Mesothelial cell of epicardium (in vitro differentiated cells): ENCODE measurements around the gene SLC22A15. TPM values are rescaled to one million over a fixed set of nuclear protein-coding genes. Genes with fewer than 3 reads are reported as not detected.
"Not testable (repeated sequence)": the region's sequence is repeated elsewhere in the genome, so short reads cannot be mapped to it uniquely, and the experiment has no call there.

Source experiments
- DNase-seq, 2 experiments: peaks; one replicate each; pipeline ENCODE4 v3.0.0; 2021; ENCODE audit warnings: low spot score in 2 of 2; ENCODE audit not compliant: unreplicated experiment in 2 of 2
- H3K27ac Mint-ChIP-seq: 2 replicates; pipeline ENCODE4 v1.8.0; 2021; ENCODE audit warnings: mixed read lengths
- H3K27me3 Mint-ChIP-seq: 2 replicates; pipeline ENCODE4 v1.8.0; 2021; ENCODE audit warnings: low read depth, mixed read lengths
- H3K36me3 Mint-ChIP-seq: 2 replicates; pipeline ENCODE4 v1.8.0; 2021; ENCODE audit warnings: mixed read lengths
- H3K4me1 Mint-ChIP-seq: 2 replicates; pipeline ENCODE4 v1.8.0; 2021; ENCODE audit warnings: mixed read lengths
- H3K4me3 Mint-ChIP-seq: 2 replicates; pipeline ENCODE4 v1.8.0; 2021; ENCODE audit warnings: mild to moderate bottlenecking, moderate library complexity, mixed read lengths
- H3K9me3 Mint-ChIP-seq: 2 replicates; pipeline ENCODE4 v1.8.0; 2021; ENCODE audit warnings: mixed read lengths
- CTCF ChIP-seq: fragments of 200-600 bp; sonication (generic); IDR thresholded peaks from one replicate; pipeline ENCODE4 v1.5.0; 2021; ENCODE audit warnings: antibody characterized with exemption; ENCODE audit not compliant: unreplicated experiment
- total RNA-seq: library from RNA; stranded (reverse); gene quantifications from 3 replicates; pipeline ENCODE4 v1.2.1, GENCODE V29; 2021

SLC22A15 gene
- total RNA-seq, 1 donor from 2014 or later, result 10.1 TPM

DNA sequence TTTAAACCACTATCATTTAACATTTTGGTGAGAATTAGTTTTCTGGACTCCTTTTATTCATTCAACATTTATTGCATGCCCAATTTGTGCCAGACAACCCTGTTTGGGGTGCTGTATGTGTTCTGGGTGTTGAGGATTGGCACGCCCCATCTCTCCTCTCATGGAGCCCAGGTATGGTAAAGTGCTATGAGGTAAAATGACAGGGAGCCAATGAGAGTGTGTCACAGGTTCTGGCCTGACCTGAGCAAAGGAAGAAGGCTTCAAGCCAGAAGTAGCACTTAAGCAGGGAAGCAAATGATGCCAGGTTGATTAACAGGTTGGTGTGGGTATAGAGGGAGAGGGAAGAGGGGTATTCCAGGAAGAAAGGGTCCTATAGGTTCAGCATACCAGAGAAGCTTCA is 21.1 kb upstream of the SLC22A15 start:
- Mint-ChIP-seq H3K4me1 (peaks cover 5% of the 10 kb centered on the region), H3K36me3 (no peaks in the 10 kb centered on the region), H3K4me3 (no peak overlapping the region), H3K9me3 (no peaks in the 10 kb centered on the region), H3K27me3 (peaks cover 10% of the 10 kb centered on the region), H3K27ac (no peak overlapping the region)
- no peak for DNase-seq
- TF ChIP-seq CTCF, result no peak

GRCh38 chr1:115958866-115959265 is 17.4 kb upstream of the SLC22A15 start:
- Mint-ChIP-seq H3K27ac (no peak overlapping the region), H3K27me3 (peaks cover 14% of the 10 kb centered on the region), H3K4me3 (no peak overlapping the region), H3K36me3 (no peaks in the 10 kb centered on the region), H3K9me3 (peaks cover 16% of the 10 kb centered on the region), H3K4me1 (no peaks in the 10 kb centered on the region)
- TF ChIP-seq CTCF, result no peak
- DNase-seq, result no peak

DNA sequence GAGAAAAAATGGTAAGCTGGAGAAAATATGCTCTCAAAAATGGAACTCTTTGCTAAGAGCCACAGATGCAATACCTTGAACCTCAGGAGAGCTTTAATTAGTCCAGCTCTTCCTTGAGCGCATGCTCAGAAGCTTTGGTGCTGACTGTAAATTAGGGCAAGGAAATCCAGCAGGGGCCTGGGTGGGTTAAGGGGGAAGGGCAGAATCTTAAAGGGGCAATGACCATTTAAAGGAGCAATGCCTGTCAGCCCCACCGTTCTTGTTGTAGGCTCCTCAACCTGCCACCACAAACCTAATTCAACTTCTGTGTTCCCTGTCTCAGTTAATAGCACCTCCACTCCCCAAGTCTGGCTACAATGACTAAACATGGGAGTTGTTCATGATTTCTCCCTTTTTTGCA is 6.8 kb upstream of the SLC22A15 start:
- H3K36me3 Mint-ChIP-seq, result no peaks in the 10 kb centered on the region
- peaks cover 11% of the 10 kb centered on the region for H3K27me3 Mint-ChIP-seq
- H3K4me1 Mint-ChIP-seq, result peaks cover 12% of the 10 kb centered on the region
- no peak overlapping the region for H3K27ac Mint-ChIP-seq
- DNase-seq, result no peak
- TF ChIP-seq CTCF, result no peak
- H3K4me3 Mint-ChIP-seq, result no peak overlapping the region
- H3K9me3 Mint-ChIP-seq, result peaks cover 16% of the 10 kb centered on the region

DNA sequence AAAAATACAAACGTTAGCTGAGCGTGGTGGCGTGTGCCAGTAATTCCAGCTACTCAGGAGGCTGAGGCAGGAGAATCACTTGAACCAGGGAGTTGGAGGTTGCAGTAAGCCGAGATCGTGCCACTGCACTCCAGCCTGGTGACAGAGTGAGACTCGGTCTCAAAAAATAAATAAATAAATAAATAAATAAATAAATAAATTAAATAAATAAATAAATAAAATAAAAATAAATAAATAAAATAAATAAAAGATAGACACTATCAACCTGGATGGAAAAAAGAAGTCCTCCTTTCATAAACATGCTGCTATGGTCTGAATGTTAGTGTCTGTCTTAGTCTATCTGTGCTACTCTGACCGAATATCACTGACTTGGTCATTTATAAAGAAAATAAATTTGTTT is 4.5 kb upstream of the SLC22A15 start:
- H3K9me3 Mint-ChIP-seq, H3K36me3 Mint-ChIP-seq, H3K27me3 Mint-ChIP-seq, H3K4me3 Mint-ChIP-seq, DNase-seq, H3K27ac Mint-ChIP-seq: not testable (repeated sequence)
- peaks cover 15% of the 10 kb centered on the region for H3K4me1 Mint-ChIP-seq

DNA sequence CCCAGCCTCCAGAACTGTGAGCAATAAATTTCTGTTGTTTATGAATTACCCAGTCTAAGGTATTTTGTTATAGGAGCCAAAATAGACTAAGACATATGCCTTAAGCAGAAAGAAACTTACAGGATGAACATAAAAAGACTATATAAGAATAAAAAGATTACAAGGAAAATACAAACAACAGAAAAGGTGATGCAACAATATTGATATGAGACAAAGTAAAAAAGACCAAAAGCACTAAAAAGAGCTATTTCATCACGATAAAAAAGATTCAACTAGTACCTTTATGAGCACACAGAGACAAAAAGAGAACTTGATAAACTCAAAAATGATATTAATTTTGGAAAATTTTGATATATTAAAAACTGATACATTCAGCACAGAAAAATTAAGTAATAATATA is 3.2 kb upstream of the SLC22A15 start:
- DNase-seq, result no peak
- Mint-ChIP-seq H3K9me3 (no peaks in the 10 kb centered on the region), H3K36me3 (no peaks in the 10 kb centered on the region), H3K4me1 (peaks cover 24% of the 10 kb centered on the region), H3K4me3 (no peak overlapping the region), H3K27ac (no peak overlapping the region), H3K27me3 (no peaks in the 10 kb centered on the region)
- TF ChIP-seq CTCF, result no peak

DNA sequence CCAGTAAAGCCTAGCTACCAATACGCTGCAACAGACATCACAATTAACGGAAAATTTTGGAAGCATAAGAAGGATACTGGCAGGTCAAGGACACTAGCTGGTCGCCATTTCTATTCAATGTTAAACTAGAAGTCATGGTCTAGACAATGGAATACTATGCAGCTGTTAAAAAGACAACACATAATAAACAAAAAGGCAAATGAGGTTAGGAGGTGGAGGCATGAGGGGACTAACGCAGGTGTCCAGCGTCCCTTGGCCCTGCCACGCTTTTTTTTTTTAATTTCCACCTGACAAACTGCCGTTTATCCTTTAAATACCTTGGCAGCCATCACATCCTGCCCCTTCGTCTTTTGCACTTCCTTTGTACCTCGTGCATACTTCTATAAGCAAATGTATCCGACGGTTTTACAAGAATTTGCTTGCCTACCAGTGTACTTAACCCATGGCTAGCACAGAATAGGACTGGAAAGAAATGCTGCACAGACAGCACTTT is 698 bp upstream of the SLC22A15 start:
- Mint-ChIP-seq H3K4me1 (peaks cover 12% of the 10 kb centered on the region), H3K27ac (peak overlapping the region; percentile 91), H3K4me3 (peak overlapping the region; percentile 86), H3K9me3 (no peaks in the 10 kb centered on the region), H3K27me3 (no peaks in the 10 kb centered on the region), H3K36me3 (no peaks in the 10 kb centered on the region)
- no peak for TF ChIP-seq CTCF
- DNase-seq, result no peak
